ENCODE measurements around the gene COG5. TPM values are rescaled to one million over a fixed set of nuclear protein-coding genes. Genes with fewer than 3 reads are reported as not detected.
"Not testable (repeated sequence)": the region's sequence is repeated elsewhere in the genome, so short reads cannot be mapped to it uniquely, and the experiment has no call there.

Gene COG5
- total and polyA plus RNA-seq, 12 donors = 4.4 to 43.8 (median 32.8) TPM

GRCh38 chr7:107230334-107230733 lies 333.4 kb downstream of the COG5 start:
- H3K9me3 ChIP-seq (replicated peaks in 1 of 3) = no peaks in the 10 kb centered on the region

GRCh38 chr7:107228291-107228690 lies 335.4 kb downstream of the COG5 start:
- no peak for DNase-seq
- WGBS, 4 donors = 93 to 99% (median 96%) methylated on average over 2 of the region's 2 CpGs
- TF ChIP-seq CTCF (IDR thresholded peaks at IDR 0.05) = no peak
- no peak for TF ChIP-seq POLR2A (IDR thresholded peaks at IDR 0.05)
- no peaks in the 10 kb centered on the region for H3K36me3 ChIP-seq (replicated peaks in 1 of 2)
- no peaks in the 10 kb centered on the region for H3K4me1 ChIP-seq (replicated peaks in 1 of 2)
- no peaks in the 10 kb centered on the region for H3K9me3 ChIP-seq (replicated peaks in 1 of 3)
- no peak overlapping the region for H3K27ac ChIP-seq
- intact Hi-C loops (cut with DNase I) = no loop called here
- H3K27me3 ChIP-seq = no peaks in the 10 kb centered on the region
- no peak overlapping the region for H3K4me3 ChIP-seq

More at GRCh38 chr7:107230334-107230733, 333.4 kb downstream of the COG5 start:
- WGBS, 4 donors = 96 to 99% (median 98%) methylated on average over 3 of the region's 3 CpGs
- Histone ChIP-seq H3K27me3 (no peaks in the 10 kb centered on the region), H3K4me3 (no peak overlapping the region), H3K27ac (no peak overlapping the region), H3K4me1 (replicated peaks in 1 of 2) (no peaks in the 10 kb centered on the region), H3K36me3 (replicated peaks in 1 of 2) (no peaks in the 10 kb centered on the region)
- intact Hi-C loops (cut with DNase I) = no loop called here
- TF ChIP-seq CTCF (IDR thresholded peaks at IDR 0.05) (no peak), POLR2A (IDR thresholded peaks at IDR 0.05) (no peak)
- no peak for DNase-seq

DNA sequence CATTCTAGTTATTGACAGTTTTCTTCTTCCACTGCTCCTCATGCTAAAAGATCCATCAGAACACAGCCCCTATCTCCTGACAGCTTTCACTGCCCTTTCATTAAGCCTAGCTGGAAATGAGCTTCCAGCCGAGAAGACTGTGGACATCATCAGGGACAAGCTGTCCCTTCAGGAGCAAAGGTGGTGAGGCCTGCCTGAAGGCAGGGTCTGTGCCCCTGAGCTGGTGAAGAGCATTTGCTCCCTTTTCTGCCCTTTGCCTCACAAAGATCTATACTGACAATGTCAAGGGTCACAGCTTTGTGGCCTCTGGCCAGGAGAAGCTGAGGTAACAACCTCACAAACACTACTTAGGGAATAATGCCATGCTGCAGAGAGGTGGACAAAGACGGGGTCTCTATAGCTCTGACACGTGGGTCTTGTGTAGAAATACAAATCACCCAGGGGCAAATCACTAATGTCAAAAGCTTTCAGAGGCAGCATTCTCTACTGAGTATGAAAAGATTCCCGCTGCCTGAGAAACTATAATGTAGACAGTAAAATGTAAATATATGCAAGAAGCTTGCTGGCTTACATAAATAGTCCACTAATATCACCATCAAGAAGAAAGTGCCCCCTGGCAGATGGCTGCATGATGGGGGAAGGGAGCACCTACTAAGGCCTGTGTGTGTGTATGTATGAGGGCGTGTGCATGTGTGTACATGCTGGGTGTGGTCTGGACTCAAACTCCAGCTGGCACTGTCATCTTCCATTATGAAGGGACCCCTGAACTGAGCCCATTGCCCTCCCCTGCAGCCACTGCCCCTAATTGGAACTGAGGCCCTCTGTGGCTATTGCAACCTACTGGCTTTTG lies 339.1 kb downstream of the COG5 start:
- intact Hi-C loops (cut with DNase I) = no loop called here
- no peak for TF ChIP-seq CTCF (IDR thresholded peaks at IDR 0.05)
- no peak for TF ChIP-seq POLR2A (IDR thresholded peaks at IDR 0.05)
- 89 to 93% (median 91%) methylated on average over 5 of the region's 5 CpGs for WGBS, 4 donors
- no peak overlapping the region for H3K27ac ChIP-seq
- no peaks in the 10 kb centered on the region for H3K36me3 ChIP-seq (replicated peaks in 1 of 2)
- no peaks in the 10 kb centered on the region for H3K4me1 ChIP-seq (replicated peaks in 1 of 2)
- no peak overlapping the region for H3K4me3 ChIP-seq
- no peaks in the 10 kb centered on the region for H3K27me3 ChIP-seq
- H3K9me3 ChIP-seq (replicated peaks in 1 of 3) = no peaks in the 10 kb centered on the region
- DNase-seq = no peak

DNA sequence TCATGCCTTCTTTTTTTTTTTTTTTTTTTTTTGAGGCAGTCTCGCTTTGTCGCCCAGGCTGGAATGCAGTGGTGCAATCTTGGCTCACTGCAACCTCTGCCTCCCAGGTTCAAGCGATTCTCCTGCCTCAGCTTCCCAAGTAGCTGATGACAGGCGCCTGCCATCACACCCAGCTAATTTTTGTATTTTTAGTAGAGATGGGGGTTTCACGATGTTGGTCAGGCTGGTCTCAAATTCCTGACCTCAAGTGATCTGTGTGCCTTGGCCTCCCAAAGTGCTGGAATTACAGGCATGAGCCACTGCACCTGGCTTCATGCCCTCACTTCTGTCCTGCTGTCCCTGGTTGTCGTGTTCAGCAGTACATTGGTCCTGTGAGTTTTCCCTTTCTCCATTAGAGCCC lies 342.9 kb downstream of the COG5 start:
- H3K4me1 ChIP-seq (replicated peaks in 1 of 2); H3K27me3 ChIP-seq; H3K36me3 ChIP-seq (replicated peaks in 1 of 2); H3K9me3 ChIP-seq (replicated peaks in 1 of 3); H3K27ac ChIP-seq; DNase-seq; H3K4me3 ChIP-seq; intact Hi-C loops (cut with DNase I): not testable (repeated sequence)
- WGBS, 4 donors = 94 to 100% (median 96%) methylated on average over 5 to 6 of the region's 6 CpGs

DNA sequence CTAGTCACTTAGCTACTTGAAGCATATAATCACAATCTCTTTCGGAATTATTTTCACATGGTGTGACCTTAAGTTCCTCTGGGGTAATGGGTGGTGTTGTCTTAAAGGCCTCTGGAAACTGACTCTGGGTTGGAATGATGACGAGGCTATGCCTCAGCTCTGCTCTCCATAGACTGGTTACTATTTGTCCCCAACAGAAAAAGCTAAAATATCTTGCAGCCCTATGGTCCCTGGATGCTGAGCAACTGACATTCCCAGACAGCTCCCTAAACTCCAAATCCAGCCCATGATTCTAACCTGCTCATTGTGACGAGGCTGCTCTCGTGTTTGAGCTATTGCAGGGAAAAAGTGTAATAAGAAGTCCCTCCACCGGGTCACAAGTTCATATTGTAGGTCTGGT lies 343.4 kb downstream of the COG5 start:
- no peaks in the 10 kb centered on the region for H3K4me1 ChIP-seq (replicated peaks in 1 of 2)
- intact Hi-C loops (cut with DNase I) = no loop called here

More for the DNA sequence above, 343.4 kb downstream of the COG5 start:
- no peaks in the 10 kb centered on the region for H3K27me3 ChIP-seq
- no peak for DNase-seq
- TF ChIP-seq CTCF (IDR thresholded peaks at IDR 0.05) = no peak
- no peak for TF ChIP-seq POLR2A (IDR thresholded peaks at IDR 0.05)
- H3K27ac ChIP-seq = no peak overlapping the region
- no peak overlapping the region for H3K4me3 ChIP-seq
- H3K36me3 ChIP-seq (replicated peaks in 1 of 2) = no peaks in the 10 kb centered on the region
- 88 to 96% (median 94%) methylated on average over 5 of the region's 5 CpGs for WGBS, 4 donors
- peaks cover 0 to 7% (median 0%) of the 10 kb centered on the region in 3 donors for H3K9me3 ChIP-seq (replicated peaks in 1 of 3)

Measured in adrenal gland (tissue), 12 donors.